ENCODE results near the gene HMGN5.

The HMGN5 gene

GRCh38 chrX:81201671-81202455, at the start of gene HMGN5, which contains the start of gene SH3BGRL:
Gene HMGN5, minus strand, starts transcription at chrX:81201913. Its CDS starts 80,364 bp downstream, at chrX:81121549.
Gene SH3BGRL, plus strand, starts transcription at chrX:81202102. Its CDS starts 99 bp downstream, at chrX:81202201.
- DNase-seq: peak; percentile 38

GRCh38 chrX:81241753-81242152, 40.0 kb upstream of the HMGN5 start:
- DNase-seq: no peak

- DNase-seq: no peak
Observed at GRCh38 chrX:81240701-81241331, 39.1 kb upstream of the HMGN5 start.

- no peak for DNase-seq
Observed at GRCh38 chrX:81238166-81238565, 36.5 kb upstream of the HMGN5 start.

GRCh38 chrX:81237516-81237915, 35.8 kb upstream of the HMGN5 start:
- no peak for DNase-seq

- DNase-seq: no peak
Observed at GRCh38 chrX:81232218-81232617, 30.5 kb upstream of the HMGN5 start.

- DNase-seq: no peak
Observed at GRCh38 chrX:81231476-81231875, 29.8 kb upstream of the HMGN5 start.

- DNase-seq: no peak
Observed at GRCh38 chrX:81229901-81230300, 28.2 kb upstream of the HMGN5 start.

GRCh38 chrX:81229229-81229628, 27.5 kb upstream of the HMGN5 start:
- DNase-seq: no peak

- DNase-seq: no peak
Observed at GRCh38 chrX:81215685-81216084, 14.0 kb upstream of the HMGN5 start.

- no peak for DNase-seq
Observed at GRCh38 chrX:81208916-81209315, 7.2 kb upstream of the HMGN5 start.

GRCh38 chrX:81206476-81206875, 4.8 kb upstream of the HMGN5 start:
- no peak for DNase-seq

- no peak for DNase-seq
Observed at GRCh38 chrX:81205551-81205950, 3.8 kb upstream of the HMGN5 start.

GRCh38 chrX:81202943-81203342, 1.2 kb upstream of the HMGN5 start:
- no peak for DNase-seq

GRCh38 chrX:81202456-81202819, 725 bp upstream of the HMGN5 start:
- DNase-seq: no peak

GRCh38 chrX:81201071-81201470, 642 bp downstream of the HMGN5 start:
- DNase-seq: no peak

GRCh38 chrX:81195712-81196111, 6.0 kb downstream of the HMGN5 start:
- DNase-seq: peak; percentile 16

GRCh38 chrX:81195259-81195658, 6.5 kb downstream of the HMGN5 start:
- DNase-seq: no peak

GRCh38 chrX:81174286-81174685, 27.4 kb downstream of the HMGN5 start:
- no peak for DNase-seq

GRCh38 chrX:81168391-81168790, 33.3 kb downstream of the HMGN5 start:
- DNase-seq: no peak

GRCh38 chrX:81121513-81122363, 80.0 kb downstream of the HMGN5 start:
- DNase-seq: peak; percentile 73

- DNase-seq: no peak
Observed at GRCh38 chrX:81120936-81121371, 80.8 kb downstream of the HMGN5 start.

- no peak for DNase-seq
Observed at GRCh38 chrX:81120258-81120935, 81.3 kb downstream of the HMGN5 start.

Data from NCI-H1105 (cell line).